Activated T-cell treated with anti-CD3 and anti-CD28 coated beads, Interleukin-2, amount 50 U/mL, for 48 hours (primary cell): ENCODE results near the gene LEKR1.

Experiments used
- DNase-seq, 2 experiments: peaks; one replicate each; pipeline ENCODE4 v3.0.0-alpha.2; 2020

Gene LEKR1

GRCh38 chr3:157086775-157087174 lies 260.6 kb downstream of the LEKR1 start:
- DNase-seq: no peak

GRCh38 chr3:157087373-157087772 lies 261.2 kb downstream of the LEKR1 start:
- no peak for DNase-seq

- no peak for DNase-seq
Observed at GRCh38 chr3:157087780-157088600, 261.8 kb downstream of the LEKR1 start.

GRCh38 chr3:157088601-157089454 lies 262.7 kb downstream of the LEKR1 start:
- peak; percentile 93 to 96 for DNase-seq

DNA sequence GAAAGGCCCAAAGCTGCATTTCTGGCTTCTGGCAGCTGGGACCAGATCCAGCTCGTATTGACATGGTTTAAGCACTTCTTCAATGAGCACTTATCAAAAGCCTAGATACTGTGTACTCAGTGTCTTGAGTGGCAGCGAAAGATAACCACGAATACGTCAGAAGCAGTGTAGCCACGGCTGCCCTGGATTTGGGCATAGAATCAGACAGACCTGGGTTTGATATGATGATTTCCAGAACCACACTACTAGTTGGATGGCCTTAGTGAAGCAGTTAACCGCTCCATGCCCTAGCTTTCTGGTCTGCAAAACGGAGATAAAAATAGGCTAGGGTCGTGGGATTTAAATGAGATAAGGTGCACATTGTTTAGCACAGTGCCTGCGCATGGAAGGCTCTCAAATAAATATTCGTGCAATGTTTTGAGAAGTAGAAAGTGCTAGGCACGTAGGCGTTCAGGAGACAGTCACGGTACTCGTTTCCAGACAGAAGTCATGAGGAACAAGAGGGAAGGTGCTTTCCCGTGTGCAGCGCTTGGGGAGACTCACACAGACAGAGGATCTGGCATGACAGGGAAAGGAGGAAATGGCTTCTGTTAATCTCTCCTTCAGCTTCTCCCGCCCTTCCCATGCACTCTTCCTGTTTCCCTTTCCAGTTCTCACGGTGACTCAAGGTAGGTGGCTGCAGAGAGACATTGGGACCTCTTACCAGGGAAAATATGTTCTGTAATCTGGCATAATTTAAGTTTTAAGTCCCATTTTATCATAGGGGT lies 263.5 kb downstream of the LEKR1 start:
- DNase-seq: peak; percentile 55 to 56

DNA sequence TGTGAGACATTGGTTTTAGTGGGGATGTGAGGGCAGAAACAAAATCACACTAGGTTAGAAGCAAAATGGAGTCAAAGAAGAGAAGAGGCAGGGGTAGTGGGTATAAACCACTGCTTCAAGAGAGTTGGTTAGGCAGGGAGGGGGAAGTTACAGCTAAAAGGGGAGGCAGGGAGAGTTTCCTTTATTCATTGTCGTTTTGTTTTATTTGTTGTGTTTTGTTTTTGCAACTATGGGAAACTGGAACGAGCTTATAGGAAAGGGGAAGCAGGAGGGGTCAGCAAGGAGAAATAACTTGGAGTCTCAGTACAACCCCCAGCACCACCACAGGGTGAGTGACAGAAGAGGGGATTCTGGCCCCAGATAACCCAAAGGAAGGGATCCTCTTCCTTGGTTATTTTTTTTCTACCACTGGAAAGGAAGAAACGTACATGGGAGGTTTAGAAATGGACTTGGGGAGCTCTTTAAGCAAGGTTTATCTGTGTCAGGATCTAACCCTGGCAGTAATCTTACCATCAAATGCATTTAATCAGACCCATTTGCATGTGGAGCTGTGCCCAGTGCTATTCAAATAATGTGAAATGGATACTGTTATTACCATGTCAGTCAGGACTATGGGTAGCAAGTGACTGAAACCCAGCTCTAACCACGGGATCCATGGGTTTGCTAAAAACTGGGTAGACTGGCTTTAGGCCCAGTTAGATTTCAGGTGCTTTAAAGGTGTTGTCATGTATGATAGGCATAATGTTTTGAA lies 265.1 kb downstream of the LEKR1 start:
- DNase-seq: no peak

GRCh38 chr3:157092230-157092629 lies 266.1 kb downstream of the LEKR1 start:
- no peak for DNase-seq

- DNase-seq: no peak
Observed at GRCh38 chr3:157093096-157093495, 266.9 kb downstream of the LEKR1 start.

DNA sequence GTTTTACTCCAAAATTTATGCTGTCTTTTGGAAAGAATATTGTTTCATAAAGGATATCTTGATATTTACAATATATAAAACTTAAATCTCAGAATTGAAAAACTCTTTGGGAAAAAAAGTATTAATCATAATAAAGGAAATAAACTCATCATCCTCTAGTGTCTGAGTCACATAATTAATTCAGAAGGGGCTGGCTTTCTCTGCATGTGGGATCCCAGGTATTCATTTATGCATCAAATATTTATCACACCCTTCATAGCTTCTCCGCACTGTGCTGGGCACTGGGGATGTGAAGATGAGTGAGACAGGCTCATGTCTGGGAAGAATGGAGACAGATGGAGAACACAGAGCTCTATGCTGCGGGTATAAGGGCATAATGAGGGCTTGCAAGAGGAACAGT lies 268.1 kb downstream of the LEKR1 start:
- no peak for DNase-seq

DNA sequence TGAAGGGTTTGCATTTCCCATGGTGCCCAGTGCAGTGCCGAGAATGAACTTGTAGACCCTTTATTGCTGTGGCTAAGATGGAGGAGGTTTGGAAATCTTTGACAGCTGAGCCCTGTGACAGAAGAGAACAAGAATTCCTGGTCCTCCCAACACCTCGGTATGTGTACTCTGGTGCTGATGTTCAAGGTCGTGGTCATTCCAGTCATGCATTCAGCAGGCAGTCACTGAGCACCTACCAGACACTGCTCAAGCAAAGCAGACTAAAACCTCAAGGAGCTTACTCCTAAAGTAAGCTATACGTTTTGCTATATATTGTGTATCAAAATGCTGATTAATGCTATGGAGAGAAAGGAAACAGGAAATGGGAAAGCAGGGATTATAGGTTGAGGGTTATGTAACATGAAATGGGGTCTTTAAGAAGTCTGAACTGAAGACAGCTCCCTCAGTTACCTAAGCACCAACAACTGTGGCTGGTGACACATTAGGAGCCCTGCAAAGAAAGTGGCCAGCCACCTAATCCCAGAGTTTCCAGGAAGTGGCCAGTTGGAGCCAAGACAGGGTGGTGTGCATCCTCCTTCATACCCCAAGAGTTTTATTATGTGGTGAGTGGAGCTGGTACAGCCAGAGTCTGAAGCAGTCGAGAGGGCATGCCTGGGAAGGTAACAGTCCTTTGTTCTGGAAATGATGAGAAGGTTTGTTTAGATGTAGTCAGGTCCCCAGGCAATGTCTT lies 268.8 kb downstream of the LEKR1 start:
- DNase-seq: no peak
